ENCODE results near the gene MAGIX.

MAGIX gene

GRCh38 chrX:49204709-49205108 is 42.2 kb downstream of the MAGIX start:
- TF ChIP-seq CTCF (conservative IDR thresholded peaks at IDR 0.05) (no peak), ZFX (IDR thresholded peaks at IDR 0.05) (no peak)
- no peak overlapping the region for H3K27ac ChIP-seq

- no peak for TF ChIP-seq ZFX (IDR thresholded peaks at IDR 0.05)
- no peak for TF ChIP-seq CTCF (conservative IDR thresholded peaks at IDR 0.05)
These were observed 42.9 kb downstream of the MAGIX start for GRCh38 chrX:49205443-49205842.

GRCh38 chrX:49206543-49206942 is 44.0 kb downstream of the MAGIX start:
- no peak for TF ChIP-seq CTCF (conservative IDR thresholded peaks at IDR 0.05)

More at GRCh38 chrX:49205443-49205842, 42.9 kb downstream of the MAGIX start:
- H3K27ac ChIP-seq = no peak overlapping the region

GRCh38 chrX:49208399-49208798 is 45.8 kb downstream of the MAGIX start:
- H3K27ac ChIP-seq = no peak overlapping the region
- no peak for TF ChIP-seq CTCF (conservative IDR thresholded peaks at IDR 0.05)
- no peak for TF ChIP-seq ZFX (IDR thresholded peaks at IDR 0.05)

More at GRCh38 chrX:49206543-49206942, 44.0 kb downstream of the MAGIX start:
- H3K27ac ChIP-seq = no peak overlapping the region

- no peak overlapping the region for H3K27ac ChIP-seq
- no peak for TF ChIP-seq CTCF (conservative IDR thresholded peaks at IDR 0.05)
- no peak for TF ChIP-seq ZFX (IDR thresholded peaks at IDR 0.05)
These were observed 47.1 kb downstream of the MAGIX start for GRCh38 chrX:49209434-49210251.

- TF ChIP-seq ZFX (IDR thresholded peaks at IDR 0.05) (no peak), CTCF (conservative IDR thresholded peaks at IDR 0.05) (no peak)
- H3K27ac ChIP-seq = no peak overlapping the region
These were observed 47.8 kb downstream of the MAGIX start for GRCh38 chrX:49210406-49210805.

GRCh38 chrX:49211074-49211473 is 48.5 kb downstream of the MAGIX start:
- no peak for TF ChIP-seq ZFX (IDR thresholded peaks at IDR 0.05)
- no peak for TF ChIP-seq CTCF (conservative IDR thresholded peaks at IDR 0.05)

More at GRCh38 chrX:49211074-49211473, 48.5 kb downstream of the MAGIX start:
- no peak overlapping the region for H3K27ac ChIP-seq
